VCaP (cell line): ENCODE measurements around the gene STARD13.

Experiments
- H3K27ac ChIP-seq: fragments of 450-650 bp; 2 replicates; pipeline ENCODE4 v1.5.1; 2017
- TF ChIP-seq, protein P1 (sequence below): fragments of 450-650 bp; conservative IDR thresholded peaks from 2 replicates; pipeline ENCODE4 v1.5.1; 2017; ENCODE audit warnings: mild to moderate bottlenecking, moderate library complexity

Gene STARD13

DNA sequence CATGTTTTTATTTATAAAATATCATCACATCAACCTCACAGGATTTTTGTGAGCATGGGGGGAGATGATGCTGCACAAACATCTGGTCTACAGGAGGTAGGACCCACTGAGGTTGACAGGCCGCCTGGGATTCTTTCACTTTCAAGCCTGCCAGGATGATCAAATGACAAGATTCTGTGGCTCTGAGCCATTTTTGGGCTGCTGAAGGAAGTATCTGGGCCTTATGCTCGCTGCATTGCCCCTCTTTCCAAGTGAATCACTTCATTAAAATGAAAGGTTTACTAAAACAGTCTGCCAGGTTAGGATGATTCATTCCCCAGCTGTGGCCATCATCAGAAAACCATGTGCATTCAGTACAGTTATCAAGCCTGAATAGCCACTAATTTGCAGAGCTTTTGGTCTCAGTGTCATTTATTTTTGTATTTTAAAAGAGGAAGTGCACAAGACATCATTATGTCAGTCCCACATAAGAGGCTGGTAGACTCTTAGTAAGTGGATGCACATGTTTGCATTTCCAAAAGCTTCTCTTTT is 34.4 kb downstream of the STARD13 start:
- TF ChIP-seq, protein P1, sequence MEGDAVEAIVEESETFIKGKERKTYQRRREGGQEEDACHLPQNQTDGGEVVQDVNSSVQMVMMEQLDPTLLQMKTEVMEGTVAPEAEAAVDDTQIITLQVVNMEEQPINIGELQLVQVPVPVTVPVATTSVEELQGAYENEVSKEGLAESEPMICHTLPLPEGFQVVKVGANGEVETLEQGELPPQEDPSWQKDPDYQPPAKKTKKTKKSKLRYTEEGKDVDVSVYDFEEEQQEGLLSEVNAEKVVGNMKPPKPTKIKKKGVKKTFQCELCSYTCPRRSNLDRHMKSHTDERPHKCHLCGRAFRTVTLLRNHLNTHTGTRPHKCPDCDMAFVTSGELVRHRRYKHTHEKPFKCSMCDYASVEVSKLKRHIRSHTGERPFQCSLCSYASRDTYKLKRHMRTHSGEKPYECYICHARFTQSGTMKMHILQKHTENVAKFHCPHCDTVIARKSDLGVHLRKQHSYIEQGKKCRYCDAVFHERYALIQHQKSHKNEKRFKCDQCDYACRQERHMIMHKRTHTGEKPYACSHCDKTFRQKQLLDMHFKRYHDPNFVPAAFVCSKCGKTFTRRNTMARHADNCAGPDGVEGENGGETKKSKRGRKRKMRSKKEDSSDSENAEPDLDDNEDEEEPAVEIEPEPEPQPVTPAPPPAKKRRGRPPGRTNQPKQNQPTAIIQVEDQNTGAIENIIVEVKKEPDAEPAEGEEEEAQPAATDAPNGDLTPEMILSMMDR, result no peak
- H3K27ac ChIP-seq, result no peak overlapping the region

DNA sequence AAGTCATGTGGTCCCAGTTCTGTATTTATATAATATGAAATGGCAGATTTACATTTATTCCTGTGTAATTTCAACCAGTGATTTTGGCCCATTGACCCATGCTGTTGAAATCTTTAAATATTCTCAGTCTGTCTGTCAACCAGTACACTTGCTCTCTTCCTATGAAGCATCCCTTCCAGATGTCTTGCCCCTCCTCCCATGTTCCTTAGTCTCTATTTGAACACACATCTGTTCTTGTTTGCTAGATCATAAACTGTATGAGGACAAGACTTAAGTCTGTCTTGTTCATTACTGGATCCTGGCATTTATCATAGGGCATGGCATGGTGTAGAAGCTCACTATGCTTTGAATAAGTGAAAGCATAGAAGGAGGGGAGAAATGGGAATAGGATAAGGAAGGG is 34.9 kb downstream of the STARD13 start:
- TF ChIP-seq, protein P1, result no peak
- no peak overlapping the region for H3K27ac ChIP-seq

- no peak overlapping the region for H3K27ac ChIP-seq
- TF ChIP-seq, protein P1, result no peak
These were observed 35.7 kb downstream of the STARD13 start for GRCh38 chr13:33249894-33250293.

DNA sequence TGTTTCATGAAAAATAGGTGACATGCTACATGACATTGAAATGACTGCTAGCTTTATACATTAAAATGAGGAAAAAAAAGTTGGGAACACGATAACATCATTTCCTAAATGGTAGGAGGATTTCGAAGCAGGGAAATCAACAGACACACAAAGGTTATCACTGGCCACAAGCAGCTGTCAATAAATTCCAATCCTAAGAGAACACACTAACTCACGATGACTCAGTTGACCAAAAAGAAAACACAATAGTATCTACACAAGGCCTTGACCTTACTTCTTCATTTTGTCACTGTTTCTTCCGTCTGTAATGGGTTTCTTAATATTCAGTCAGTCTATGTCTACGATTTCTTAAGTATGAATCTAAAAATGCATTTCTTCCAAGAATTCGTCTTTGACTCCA is 36.5 kb downstream of the STARD13 start:
- TF ChIP-seq, protein P1, result no peak
- H3K27ac ChIP-seq, result no peak overlapping the region

DNA sequence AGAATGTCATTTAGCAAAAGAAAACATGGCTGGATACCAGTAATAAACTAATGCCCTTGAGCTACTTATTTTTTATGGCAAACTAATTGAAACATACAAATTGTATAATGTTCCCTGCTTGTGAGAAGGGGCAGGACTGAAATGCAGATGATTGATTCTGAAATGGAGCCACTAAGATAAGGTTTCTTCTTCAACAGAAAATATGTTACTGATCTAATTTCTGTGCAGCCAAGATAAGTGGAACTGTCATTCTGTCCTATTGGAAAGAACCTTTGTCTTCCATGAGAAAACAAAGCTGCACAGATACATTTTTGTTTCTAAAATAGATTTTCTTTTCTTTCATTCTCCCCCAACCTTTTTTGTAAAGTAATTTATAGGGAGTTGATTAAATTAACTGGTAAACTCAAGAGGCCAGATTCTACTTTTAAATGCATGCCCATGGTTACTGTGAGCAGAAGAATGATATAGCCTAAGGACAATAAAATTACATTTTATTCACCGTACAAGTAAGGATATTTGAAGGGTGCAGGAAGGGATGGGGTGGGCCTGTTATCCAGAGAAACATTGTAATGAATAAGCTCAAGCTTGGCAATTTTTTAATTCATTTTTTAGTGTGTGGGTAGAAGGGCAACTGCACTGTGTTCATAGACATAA is 39.9 kb downstream of the STARD13 start:
- TF ChIP-seq, protein P1, result no peak
- H3K27ac ChIP-seq, result no peak overlapping the region

- H3K27ac ChIP-seq, result no peak overlapping the region
- TF ChIP-seq, protein P1, result no peak
These were observed 40.7 kb downstream of the STARD13 start for GRCh38 chr13:33244907-33245287.

DNA sequence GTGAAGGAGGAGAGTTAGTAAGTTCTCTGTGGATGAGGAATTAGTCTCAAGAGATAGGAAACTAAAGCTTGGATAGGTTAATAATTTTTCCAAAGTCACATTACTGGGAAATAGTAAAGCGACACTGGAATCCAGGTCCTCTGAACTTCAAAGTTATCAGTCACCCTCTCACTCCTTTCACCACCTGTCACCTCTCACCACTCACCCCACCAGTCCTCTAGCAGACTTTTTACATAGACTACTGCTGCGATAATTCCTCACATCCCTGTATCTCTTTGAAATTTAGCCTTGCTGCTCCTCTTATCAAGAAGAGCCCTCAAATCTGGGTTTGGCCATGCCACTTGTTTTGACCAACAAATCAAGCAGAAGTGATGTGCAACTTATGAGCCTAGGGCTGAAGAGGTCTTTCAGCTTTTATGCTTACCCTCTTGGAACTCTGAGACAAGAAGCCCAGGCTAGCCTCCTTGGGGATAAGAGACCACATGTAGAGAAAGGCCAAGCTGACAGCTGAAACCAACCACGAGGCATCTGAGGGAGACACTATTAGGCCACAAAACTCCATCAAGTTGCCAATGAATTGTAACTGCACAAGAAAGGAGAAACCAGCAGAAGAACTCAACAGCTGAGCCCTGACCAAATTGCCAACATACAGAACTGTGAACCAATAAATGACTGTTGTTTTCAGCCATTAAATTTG is 41.2 kb downstream of the STARD13 start:
- no peak overlapping the region for H3K27ac ChIP-seq
- TF ChIP-seq, protein P1, result no peak
